ENCODE data around the gene PPFIA4. TPM values are rescaled to one million over a fixed set of nuclear protein-coding genes. Genes with fewer than 3 reads are reported as not detected.

The PPFIA4 gene
- total RNA-seq, 1 experiment from 2014 or later: 3.0 TPM

DNA sequence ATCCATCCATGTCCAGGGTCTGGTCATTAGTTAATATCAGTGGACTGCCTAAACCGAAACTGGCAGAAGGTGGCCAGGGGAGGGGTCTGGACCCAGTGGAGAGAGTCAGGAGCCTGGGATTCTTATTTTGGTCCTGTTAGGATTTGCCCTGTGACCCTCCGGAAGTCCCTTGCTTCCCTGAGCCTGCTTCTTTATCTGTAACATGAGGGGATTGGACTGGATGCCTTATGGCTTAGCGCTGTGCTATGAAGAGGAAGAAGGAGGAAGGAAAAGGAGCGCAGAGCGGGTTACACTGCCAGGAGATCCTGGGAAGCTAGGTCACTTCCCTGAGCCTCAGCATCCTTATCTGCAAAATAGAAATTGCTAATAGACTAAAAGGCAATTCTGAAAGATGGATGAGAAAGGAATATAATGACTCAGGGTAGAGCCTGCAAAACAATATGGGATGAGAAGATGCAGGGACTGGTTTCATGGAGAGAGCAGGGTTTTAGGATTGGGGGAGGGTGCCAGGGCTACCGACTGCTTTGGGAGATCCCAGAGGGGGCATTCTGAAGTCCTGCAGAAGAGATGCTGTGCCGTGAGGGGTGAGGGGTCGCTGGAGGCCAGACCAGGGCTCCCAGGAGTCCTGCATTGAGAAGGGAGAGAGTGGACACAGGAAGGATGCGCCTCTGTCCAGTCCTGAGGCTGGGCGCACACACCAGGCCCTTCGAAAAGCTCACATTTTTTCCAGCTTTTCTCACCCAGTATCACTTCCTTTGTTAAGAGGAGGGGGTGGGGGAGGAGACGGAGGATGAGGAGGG lies 100.8 kb downstream of the PPFIA4 start:
- POLR2A ChIA-PET (ENCODE audit: low non-redundant PET): no interaction called here
- peaks cover 23% of the 10 kb centered on the region for H3K27me3 ChIP-seq (replicated peaks; ENCODE audit: insufficient read depth, low read depth, low read length, poor library complexity)
- no peak for DNase-seq (ENCODE audit: low spot score)

DNA sequence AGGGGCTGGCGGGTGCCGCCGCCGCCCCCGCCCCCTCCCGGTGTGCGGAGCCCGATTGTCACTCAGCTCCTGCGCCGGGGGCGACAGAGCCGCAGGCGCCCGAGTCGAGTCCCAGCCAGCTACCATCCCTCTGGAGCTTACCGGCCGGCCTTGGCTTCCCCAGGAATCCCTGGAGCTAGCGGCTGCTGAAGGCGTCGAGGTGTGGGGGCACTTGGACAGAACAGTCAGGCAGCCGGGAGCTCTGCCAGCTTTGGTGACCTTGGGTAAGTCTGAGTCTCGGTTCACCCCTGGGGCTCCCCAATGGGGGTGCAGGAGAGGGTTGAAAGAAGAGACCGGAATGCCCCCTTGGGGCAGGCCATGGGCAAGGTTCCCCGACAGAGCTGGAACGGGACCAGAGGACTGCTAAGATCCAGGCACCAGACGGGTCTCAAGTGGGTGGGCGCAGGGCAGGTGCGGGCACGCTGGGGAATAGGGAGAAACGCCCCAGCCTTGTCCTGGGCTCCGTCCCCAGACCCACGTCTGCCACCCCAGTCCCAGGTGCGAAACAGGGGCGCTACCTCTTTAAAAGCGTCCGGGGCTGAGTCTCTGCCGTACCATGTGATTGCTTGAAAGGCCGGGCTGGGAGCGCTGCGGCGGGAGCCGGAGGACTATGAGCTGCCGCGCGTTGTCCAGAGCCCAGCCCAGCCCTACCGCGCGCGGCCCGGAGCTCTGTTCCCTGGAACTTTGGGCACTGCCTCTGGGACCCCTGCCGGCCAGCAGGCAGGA lies 101.6 kb downstream of the PPFIA4 start, which contains the start of gene ADORA1:
Gene ADORA1 (plus strand): TSS at position 61 of the 765 bp plus-strand sequence. CDS start 1,116 bp downstream, outside the sequence.
- Histone ChIP-seq H3K9me3 (ENCODE audit: low read depth, low read length, poor library complexity, severe bottlenecking) (no peaks in the 10 kb centered on the region), H3K36me3 (ENCODE audit: insufficient read depth, low read length, poor library complexity, severe bottlenecking) (no peaks in the 10 kb centered on the region), H3K4me3 (ENCODE audit: low read depth, low read length, poor library complexity, severe bottlenecking) (peak within 1 kb of the TSS; percentile 24), H3K4me1 (ENCODE audit: insufficient read depth, low read length, poor library complexity, severe bottlenecking) (peaks cover 15% of the 10 kb centered on the region), H3K27ac (ENCODE audit: low read depth, low read length, poor library complexity, severe bottlenecking) (no peak within 1 kb of the TSS), H3K27me3 (replicated peaks; ENCODE audit: insufficient read depth, low read depth, low read length, poor library complexity) (peaks cover 23% of the 10 kb centered on the region)
- DNase-seq (ENCODE audit: low spot score): no peak
- ChIA-PET POLR2A (ENCODE audit: low non-redundant PET) (interaction anchor here (0.7 kb wide), 1 partner anchor 23 kb away, joined by 3 read pairs; no protein-coding TSS in a partner anchor), CTCF (interaction anchor here (0.6 to 1.3 kb wide), 9 partner anchors 24 to 803 kb away, joined by 3 to 11 read pairs (median 4); no protein-coding TSS in a partner anchor)
- intact Hi-C loops (cut with micrococcal nuclease; ENCODE audit: unreplicated experiment): no loop called here
- BruUV-seq (replicated peaks): no TSS peak
- peak; percentile 35 for TF ChIP-seq EZH2 (IDR thresholded peaks at IDR 0.05; ENCODE audit: borderline replicate concordance, low read depth, low read length, poor library complexity, severe bottlenecking)
- TF ChIP-seq, protein P1, sequence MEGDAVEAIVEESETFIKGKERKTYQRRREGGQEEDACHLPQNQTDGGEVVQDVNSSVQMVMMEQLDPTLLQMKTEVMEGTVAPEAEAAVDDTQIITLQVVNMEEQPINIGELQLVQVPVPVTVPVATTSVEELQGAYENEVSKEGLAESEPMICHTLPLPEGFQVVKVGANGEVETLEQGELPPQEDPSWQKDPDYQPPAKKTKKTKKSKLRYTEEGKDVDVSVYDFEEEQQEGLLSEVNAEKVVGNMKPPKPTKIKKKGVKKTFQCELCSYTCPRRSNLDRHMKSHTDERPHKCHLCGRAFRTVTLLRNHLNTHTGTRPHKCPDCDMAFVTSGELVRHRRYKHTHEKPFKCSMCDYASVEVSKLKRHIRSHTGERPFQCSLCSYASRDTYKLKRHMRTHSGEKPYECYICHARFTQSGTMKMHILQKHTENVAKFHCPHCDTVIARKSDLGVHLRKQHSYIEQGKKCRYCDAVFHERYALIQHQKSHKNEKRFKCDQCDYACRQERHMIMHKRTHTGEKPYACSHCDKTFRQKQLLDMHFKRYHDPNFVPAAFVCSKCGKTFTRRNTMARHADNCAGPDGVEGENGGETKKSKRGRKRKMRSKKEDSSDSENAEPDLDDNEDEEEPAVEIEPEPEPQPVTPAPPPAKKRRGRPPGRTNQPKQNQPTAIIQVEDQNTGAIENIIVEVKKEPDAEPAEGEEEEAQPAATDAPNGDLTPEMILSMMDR (conservative IDR thresholded peaks at IDR 0.05; ENCODE audit: low read depth, low read length): 0 out of 2 replicates have a peak, but pooled peaks have one; percentile 5

More for the DNA sequence above, 100.8 kb downstream of the PPFIA4 start:
- intact Hi-C loops (cut with micrococcal nuclease; ENCODE audit: unreplicated experiment): no loop called here
- no peak for TF ChIP-seq EZH2 (IDR thresholded peaks at IDR 0.05; ENCODE audit: borderline replicate concordance, low read depth, low read length, poor library complexity, severe bottlenecking)
- TF ChIP-seq, protein P1 (conservative IDR thresholded peaks at IDR 0.05; ENCODE audit: low read depth, low read length): no peak
- no peak overlapping the region for H3K27ac ChIP-seq (ENCODE audit: low read depth, low read length, poor library complexity, severe bottlenecking)
- BruUV-seq (replicated peaks): no TSS peak
- CTCF ChIA-PET: interaction anchor here (0.6 to 1.3 kb wide), 7 partner anchors 43 to 802 kb away, joined by 4 to 11 read pairs (median 4); no protein-coding TSS in a partner anchor
- no peaks in the 10 kb centered on the region for H3K9me3 ChIP-seq (ENCODE audit: low read depth, low read length, poor library complexity, severe bottlenecking)
- peaks cover 15% of the 10 kb centered on the region for H3K4me1 ChIP-seq (ENCODE audit: insufficient read depth, low read length, poor library complexity, severe bottlenecking)
- H3K36me3 ChIP-seq (ENCODE audit: insufficient read depth, low read length, poor library complexity, severe bottlenecking): no peaks in the 10 kb centered on the region
- H3K4me3 ChIP-seq (ENCODE audit: low read depth, low read length, poor library complexity, severe bottlenecking): peak overlapping the region; percentile 24

DNA sequence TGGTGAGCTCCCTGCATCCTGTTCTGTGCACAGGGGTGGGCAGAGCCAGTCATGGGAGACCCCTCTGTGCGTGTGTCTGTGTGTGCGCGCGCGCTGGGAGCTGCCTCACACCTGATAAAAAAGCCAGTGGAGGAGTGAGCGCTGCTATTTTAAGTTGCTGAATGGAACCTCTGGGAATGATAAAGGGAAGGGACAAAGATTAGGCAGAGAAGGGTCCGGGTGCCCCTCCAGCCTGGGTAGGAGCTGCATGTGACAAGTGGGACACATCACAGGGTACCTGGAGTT lies 102.1 kb downstream of the PPFIA4 start:
- Histone ChIP-seq H3K27ac (ENCODE audit: low read depth, low read length, poor library complexity, severe bottlenecking) (no peak overlapping the region), H3K4me1 (ENCODE audit: insufficient read depth, low read length, poor library complexity, severe bottlenecking) (peaks cover 15% of the 10 kb centered on the region), H3K4me3 (ENCODE audit: low read depth, low read length, poor library complexity, severe bottlenecking) (peak overlapping the region; percentile 24), H3K27me3 (replicated peaks; ENCODE audit: insufficient read depth, low read depth, low read length, poor library complexity) (peaks cover 23% of the 10 kb centered on the region), H3K36me3 (ENCODE audit: insufficient read depth, low read length, poor library complexity, severe bottlenecking) (no peaks in the 10 kb centered on the region), H3K9me3 (ENCODE audit: low read depth, low read length, poor library complexity, severe bottlenecking) (no peaks in the 10 kb centered on the region)
- no peak for DNase-seq (ENCODE audit: low spot score)
- intact Hi-C loops (cut with micrococcal nuclease; ENCODE audit: unreplicated experiment): no loop called here
- TF ChIP-seq, protein P1 (conservative IDR thresholded peaks at IDR 0.05; ENCODE audit: low read depth, low read length): no peak
- TF ChIP-seq EZH2 (IDR thresholded peaks at IDR 0.05; ENCODE audit: borderline replicate concordance, low read depth, low read length, poor library complexity, severe bottlenecking): no peak
- no TSS peak for BruUV-seq (replicated peaks)
- ChIA-PET CTCF (interaction anchor here (0.6 to 1.0 kb wide), 3 partner anchors 24 to 335 kb away, joined by 3 to 5 read pairs (median 4); no protein-coding TSS in a partner anchor), POLR2A (ENCODE audit: low non-redundant PET) (interaction anchor here (0.7 kb wide), 1 partner anchor 22 kb away, joined by 3 read pairs; no protein-coding TSS in a partner anchor)

Data from A673 (cell line).